Lung (tissue), 12 donors: ENCODE results near the gene ADAP1. TPM values are rescaled to one million over a fixed set of nuclear protein-coding genes. Genes with fewer than 3 reads are reported as not detected.
"Not testable (repeated sequence)": the region's sequence is repeated elsewhere in the genome, so short reads cannot be mapped to it uniquely, and the experiment has no call there.

Experiments
- ATAC-seq: fragments of 200-7000 bp; cut with Tn5 transposase; one replicate; pipeline ENCODE4 v1.9.1; 2020; ENCODE audit warnings: moderate number of reproducible peaks; ENCODE audit not compliant: insufficient read depth, low FRiP score
- DNase-seq, 3 donors: peaks; one replicate each; pipeline ENCODE4 v3.0.0-alpha.2; 2013 to 2017
- H3K27ac ChIP-seq, 2 donors: one replicate each; pipeline ENCODE4 v1.5.1; 2013; ENCODE audit warnings: mild to moderate bottlenecking in 2 of 2, moderate library complexity in 2 of 2, control low read depth in 1 of 2, inconsistent platforms in 1 of 2, low read depth in 1 of 2, low read length in 1 of 2
- H3K27me3 ChIP-seq, 3 donors: one replicate each; pipeline ENCODE4 v1.5.1; 2013; ENCODE audit warnings: low read length in 2 of 3; ENCODE audit not compliant: control insufficient read depth in 3 of 3, insufficient read depth in 3 of 3
- H3K36me3 ChIP-seq, 4 donors: one replicate each; pipeline ENCODE4 v1.5.1; 2013; ENCODE audit warnings: low read length in 4 of 4, mild to moderate bottlenecking in 1 of 4, moderate library complexity in 1 of 4; ENCODE audit not compliant: control insufficient read depth in 4 of 4, insufficient read depth in 4 of 4
- H3K4me1 ChIP-seq, 5 donors: one replicate each; pipeline ENCODE4 v1.5.1; 2013; ENCODE audit warnings: low read length in 5 of 5, mild to moderate bottlenecking in 2 of 5, moderate library complexity in 1 of 5; ENCODE audit not compliant: control insufficient read depth in 5 of 5, insufficient read depth in 5 of 5
- H3K4me3 ChIP-seq: one replicate; pipeline ENCODE4 v1.5.1; 2013; ENCODE audit warnings: mild to moderate bottlenecking, control low read depth, moderate library complexity
- H3K9ac ChIP-seq, 2 donors: one replicate each; pipeline ENCODE4 v1.5.1; 2013; ENCODE audit warnings: low read length in 2 of 2, control low read depth in 1 of 2; ENCODE audit not compliant: insufficient read depth in 1 of 2
- H3K9me3 ChIP-seq, 4 donors: one replicate each; pipeline ENCODE4 v1.5.1; 2013; ENCODE audit warnings: low read length in 3 of 4, mild to moderate bottlenecking in 1 of 4, moderate library complexity in 1 of 4; ENCODE audit not compliant: control insufficient read depth in 4 of 4, insufficient read depth in 3 of 4
- CTCF ChIP-seq: IDR thresholded peaks from 2 replicates; pipeline ENCODE4 v1.5.1; 2012; ENCODE audit warnings: mild to moderate bottlenecking; ENCODE audit errors: control extremely low read depth, extremely low read depth
- WGBS, 2 donors: extraction: QIAGEN DNeasy Blood & Tissue Kit; methylation state at CpG; one replicate each; pipeline ENCODE4 v1.1.7; 2013; 5-methylcytosine and 5-hydroxymethylcytosine counted together
- polyA plus RNA-seq, 2 donors: library from polyadenylated mRNA; stranded (reverse); fragments of 200-250 nt; gene quantifications; one replicate each; pipeline ENCODE4 v1.2.1, GENCODE V29; 2013
- total RNA-seq, 2 donors: library from RNA; depleted of rRNA in 1 of 2; stranded (reverse); fragments of >200 nt in 1 of 2; gene quantifications; one replicate each; pipeline ENCODE4 v1.2.1, GENCODE V29; 2014 to 2021
- donor health status: control.
- donor health status: control.
- donor health status: Bipolar disorder and iron deficiency.
- donor health status: healthy.
- donor health status: DM: yes; HTN: yes; CAD: no.

ADAP1 gene
- total and polyA plus RNA-seq, 4 donors: 11.5 to 39.0 (median 32.6) TPM

GRCh38 chr7:910441-910861, 44.0 kb downstream of the ADAP1 start:
- H3K9me3 ChIP-seq: peaks cover 0 to 2% (median 0%) of the 10 kb centered on the region in 4 donors
- H3K9ac ChIP-seq: no peak overlapping the region
- peaks cover 0 to 4% (median 0%) of the 10 kb centered on the region in 4 donors for H3K36me3 ChIP-seq
- H3K27me3 ChIP-seq: peaks cover 0 to 8% (median 0%) of the 10 kb centered on the region in 3 donors
- H3K4me1 ChIP-seq: peaks cover 0 to 2% (median 0%) of the 10 kb centered on the region in 5 donors
- TF ChIP-seq CTCF: no peak
- WGBS, 2 donors: 77 to 83% methylated on average over 11 of the region's 11 CpGs
- no peak overlapping the region for H3K27ac ChIP-seq
- no peak overlapping the region for H3K4me3 ChIP-seq
- ATAC-seq (no peak), DNase-seq (no peak)

GRCh38 chr7:909358-910329, 44.8 kb downstream of the ADAP1 start:
- peaks cover 0 to 2% (median 0%) of the 10 kb centered on the region in 5 donors for H3K4me1 ChIP-seq
- H3K27ac ChIP-seq: peak overlapping the region in 1 of 2 donors; percentile 46
- no peak overlapping the region for H3K4me3 ChIP-seq
- H3K36me3 ChIP-seq: peaks cover 0 to 4% (median 0%) of the 10 kb centered on the region in 4 donors
- no peaks in the 10 kb centered on the region for H3K9me3 ChIP-seq
- peaks cover 0 to 14% (median 0%) of the 10 kb centered on the region in 3 donors for H3K27me3 ChIP-seq
- ATAC-seq (peak; percentile 55), DNase-seq (peak in 2 of 3 donors; percentile 25 to 36)
- 16 to 31% methylated on average over 52 to 56 of the region's 58 CpGs for WGBS, 2 donors
- no peak overlapping the region for H3K9ac ChIP-seq
- TF ChIP-seq CTCF: no peak

DNA sequence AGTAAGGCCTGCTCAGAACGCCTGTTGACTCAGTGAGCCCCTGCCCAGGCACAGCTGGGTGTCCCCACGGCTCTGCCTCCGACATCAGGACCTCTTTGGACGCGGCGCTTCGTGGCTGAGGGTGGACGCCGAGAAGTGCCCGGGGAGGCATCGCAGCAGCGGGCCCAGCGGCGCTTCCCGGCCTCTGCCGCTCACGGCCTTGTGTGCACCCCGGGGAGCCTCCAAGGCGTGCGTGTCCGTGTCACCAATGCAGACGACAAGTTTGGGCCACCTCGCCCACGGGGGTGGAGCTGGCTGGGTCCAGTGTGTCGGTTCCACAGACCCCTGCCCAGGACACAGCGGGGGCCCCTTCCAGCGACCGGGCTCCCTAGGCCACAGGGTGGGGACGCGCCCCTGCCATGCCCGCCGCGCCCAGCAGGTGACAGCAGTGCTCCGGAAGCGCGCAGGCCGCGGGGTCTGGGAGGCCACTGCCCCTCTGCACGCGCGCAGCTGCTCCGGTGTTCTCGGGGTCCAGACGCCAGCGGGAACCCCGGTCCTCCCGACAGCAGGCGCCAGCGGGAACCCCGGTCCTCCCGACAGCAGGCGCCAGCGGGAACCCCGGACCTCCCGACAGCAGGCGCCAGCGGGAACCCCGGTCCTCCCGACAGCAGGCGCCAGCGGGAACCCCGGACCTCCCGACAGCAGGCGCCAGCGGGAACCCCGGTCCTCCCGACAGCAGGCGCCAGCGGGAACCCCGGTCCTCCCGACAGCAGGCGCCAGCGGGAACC, 45.7 kb downstream of the ADAP1 start:
- peak; percentile 76 for ATAC-seq

More for the DNA sequence above, 45.7 kb downstream of the ADAP1 start:
- not testable (repeated sequence) for H3K9me3 ChIP-seq, H3K4me3 ChIP-seq, H3K36me3 ChIP-seq, H3K4me1 ChIP-seq, H3K9ac ChIP-seq
- 24 to 33% methylated on average over 42 to 63 of the region's 73 CpGs for WGBS, 2 donors
- H3K27ac ChIP-seq: peak overlapping the region in 1 of 2 donors; percentile 4
- DNase-seq: peak; percentile 31 to 56 (median 49)
- peak; percentile 79 for TF ChIP-seq CTCF
- H3K27me3 ChIP-seq: peaks cover 0 to 14% (median 0%) of the 10 kb centered on the region in 3 donors
